HG02798 (cell line): ENCODE measurements around the gene TSR1.

ENCODE experiments used
- ATAC-seq: cut with Tn5 transposase; IDR thresholded peaks from one replicate; pipeline ENCODE4 v1.9.1; 2021; ENCODE audit warnings: mild to moderate bottlenecking; ENCODE audit not compliant: unreplicated experiment, poor library complexity

TSR1 gene

DNA sequence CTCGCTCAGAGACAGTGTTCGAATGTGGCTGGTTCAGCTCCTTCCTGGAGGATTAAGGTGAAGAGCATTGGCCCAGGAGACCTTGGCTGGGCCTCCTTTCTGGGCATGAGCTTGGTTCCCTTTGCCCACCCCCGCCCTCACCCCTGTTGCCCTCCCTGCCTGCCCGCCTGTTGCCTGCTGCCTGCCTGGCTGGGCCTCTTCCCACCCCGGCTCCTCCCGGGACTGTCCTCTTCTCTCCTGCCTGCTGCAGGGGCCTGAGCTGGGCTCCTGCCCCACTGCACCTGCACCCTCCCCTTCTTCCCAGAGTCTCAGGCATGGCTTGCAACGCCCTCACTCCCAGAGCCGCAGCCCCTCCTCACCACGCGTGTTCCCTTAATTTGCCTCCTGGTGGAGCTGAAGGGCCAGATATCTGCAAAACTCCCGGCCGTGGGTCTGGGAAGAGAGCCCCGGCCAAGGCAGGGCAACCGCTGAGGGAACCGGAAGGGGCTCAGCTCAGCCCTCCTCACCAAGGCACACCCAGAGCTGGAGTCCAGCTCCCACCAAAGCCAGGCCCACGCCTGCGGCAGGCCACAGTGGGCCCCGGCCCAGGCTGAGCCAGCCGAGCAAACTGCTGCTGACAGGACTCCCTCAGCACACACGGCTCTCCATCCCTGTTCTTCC is 33.4 kb upstream of the TSR1 start:
- ATAC-seq: no peak

DNA sequence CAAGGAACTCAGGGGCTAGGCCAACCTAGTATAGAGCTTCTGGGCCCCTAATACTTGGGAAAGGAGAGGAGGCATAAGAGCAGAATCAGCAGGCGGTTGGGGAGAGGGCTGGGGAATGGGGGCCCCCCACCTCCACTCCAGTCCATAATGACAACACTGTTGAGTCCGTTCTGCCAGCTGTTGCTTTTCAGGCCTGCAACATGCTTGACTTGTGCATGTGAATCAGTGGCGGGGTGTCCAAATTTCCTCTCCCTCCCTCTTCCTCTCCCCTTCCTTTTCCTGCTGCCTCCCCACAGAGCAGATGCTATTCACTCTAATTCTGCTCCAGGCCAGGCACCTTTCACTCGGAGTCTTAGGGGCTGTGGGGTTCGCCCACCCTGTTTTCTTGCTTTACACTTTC is 32.8 kb upstream of the TSR1 start:
- no peak for ATAC-seq

DNA sequence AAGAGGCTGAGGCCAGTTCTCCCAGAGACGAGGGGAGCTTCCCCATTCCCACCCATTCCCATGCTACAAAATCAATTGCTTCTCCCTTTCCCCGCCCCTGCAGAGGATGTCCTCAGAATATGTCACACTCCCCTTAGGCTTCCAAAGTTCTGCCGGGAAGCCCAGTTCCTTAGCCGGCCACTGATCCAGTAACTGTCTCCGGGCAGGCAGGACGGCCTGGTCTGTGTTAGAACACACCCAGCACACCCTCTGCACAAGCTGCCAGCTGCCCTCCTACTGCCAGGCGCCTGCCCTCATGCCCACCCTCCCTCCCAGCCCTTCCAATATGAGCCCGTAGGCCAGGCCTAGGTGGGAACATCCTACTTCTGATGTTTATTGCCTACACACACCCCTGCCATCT is 32.1 kb upstream of the TSR1 start:
- ATAC-seq: no peak

DNA sequence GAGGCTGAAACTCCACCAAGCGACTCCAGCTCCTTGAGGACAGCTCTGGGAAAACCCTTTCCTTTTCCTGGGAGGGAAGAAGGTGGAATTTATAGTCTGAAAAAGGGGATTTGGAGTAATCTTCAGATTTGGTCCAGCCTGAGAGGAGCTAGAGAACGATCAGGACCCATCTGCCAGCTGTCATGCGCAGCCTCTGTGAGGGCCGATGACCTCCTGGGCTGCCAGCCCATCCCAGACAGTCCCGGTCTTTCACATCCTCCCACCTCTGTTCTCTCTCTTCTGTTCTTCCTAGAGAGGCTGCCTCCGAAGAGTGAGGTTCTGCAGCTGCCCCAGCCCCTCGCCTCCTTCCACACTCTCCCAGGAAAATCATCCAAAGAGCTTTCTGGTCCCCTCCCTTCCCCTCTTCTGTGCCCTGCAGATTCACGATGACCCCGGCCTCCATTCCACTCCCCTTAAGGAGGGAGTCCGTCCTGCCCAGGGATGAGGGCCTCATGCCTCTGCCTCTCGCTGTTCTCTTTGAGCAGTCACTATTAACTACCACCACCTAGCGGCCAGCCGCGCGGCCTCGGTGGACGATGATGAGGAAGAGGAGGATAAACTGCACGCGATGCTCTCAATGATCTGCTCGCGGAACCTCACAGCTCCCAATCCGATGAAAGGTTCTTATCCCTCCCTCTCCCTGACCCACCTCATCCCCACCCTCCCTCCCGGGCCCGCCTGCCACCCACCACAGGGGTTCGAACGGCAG is 30.7 kb upstream of the TSR1 start:
- no peak for ATAC-seq

DNA sequence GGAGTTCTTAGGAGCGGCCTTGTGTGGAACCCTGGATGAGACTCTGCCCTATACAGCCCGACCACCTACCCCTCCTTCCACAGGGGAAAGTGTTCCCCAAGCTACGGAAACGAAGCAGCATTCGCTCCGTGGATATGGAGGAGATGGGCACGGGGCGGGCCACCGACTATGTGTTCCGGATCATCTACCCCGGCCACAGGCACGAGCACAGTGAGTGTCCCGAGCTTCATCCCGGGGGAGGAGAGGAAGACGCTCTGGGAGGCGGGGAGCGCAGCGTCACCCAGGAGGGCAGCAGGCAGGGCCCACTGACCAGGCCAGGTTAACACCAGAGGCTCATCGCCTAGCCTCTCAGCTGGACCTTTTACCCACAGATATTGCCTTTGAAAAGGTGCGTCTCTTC is 28.9 kb upstream of the TSR1 start:
- no peak for ATAC-seq

DNA sequence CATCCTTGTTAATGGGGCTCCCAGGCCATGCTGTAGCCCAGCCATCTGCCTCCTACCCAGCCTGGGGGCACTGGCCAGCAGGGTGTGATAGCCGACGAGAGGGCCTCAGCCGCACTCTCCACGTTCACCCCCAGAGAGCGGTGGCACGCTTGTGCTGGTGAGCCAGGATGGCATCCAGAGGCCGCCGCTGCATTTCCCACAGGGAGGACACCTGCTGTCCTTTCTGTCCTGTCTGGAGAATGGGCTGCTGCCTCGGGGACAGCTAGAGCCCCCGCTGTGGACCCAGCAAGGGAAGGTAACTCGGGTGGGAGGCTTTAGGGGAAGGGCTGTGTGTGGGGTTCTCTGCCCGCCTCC is 28.5 kb upstream of the TSR1 start:
- no peak for ATAC-seq

DNA sequence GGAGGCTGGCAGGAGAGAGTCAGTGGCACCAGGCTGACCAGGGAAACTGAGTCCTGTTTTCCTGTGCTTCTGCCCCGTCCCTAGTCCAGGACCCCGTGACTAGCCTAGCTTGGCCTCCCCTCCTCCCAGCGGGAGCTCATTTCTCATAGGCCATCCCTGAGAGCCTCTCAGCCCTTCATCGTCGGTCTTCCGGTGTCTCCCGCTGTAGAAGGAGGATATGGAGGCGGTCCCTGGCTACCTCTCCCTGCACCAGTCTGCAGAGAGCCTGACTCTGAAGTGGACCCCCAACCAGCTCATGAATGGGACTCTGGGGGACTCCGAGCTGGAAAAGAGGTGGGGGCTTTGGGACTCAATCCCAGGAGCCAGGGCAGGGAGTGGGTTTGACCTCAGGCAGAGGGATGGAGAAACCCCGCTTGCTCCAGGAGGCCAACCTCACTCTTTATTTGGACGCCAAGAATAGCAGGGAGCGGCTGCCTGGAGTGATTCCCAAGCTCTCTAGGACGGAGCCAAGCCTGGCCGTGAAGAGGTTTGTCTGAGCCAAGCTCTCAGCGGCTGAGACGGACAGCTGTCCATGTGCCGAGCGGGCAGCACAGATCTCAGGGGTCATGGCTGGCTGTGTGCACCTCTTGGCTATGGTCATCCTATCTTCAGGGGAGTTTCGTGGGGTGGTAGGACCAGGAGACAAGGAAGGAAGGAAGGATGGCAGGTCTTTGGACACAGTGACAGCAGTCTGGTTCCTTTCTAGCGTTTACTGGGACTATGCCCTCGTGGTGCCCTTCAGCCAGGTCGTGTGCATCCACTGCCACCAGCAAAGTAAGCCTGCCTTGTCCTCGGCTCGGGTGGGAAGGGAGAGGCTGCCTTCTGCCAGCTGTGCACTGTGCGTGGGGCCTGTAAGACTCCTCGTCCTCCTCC is 27.9 kb upstream of the TSR1 start:
- no peak for ATAC-seq

DNA sequence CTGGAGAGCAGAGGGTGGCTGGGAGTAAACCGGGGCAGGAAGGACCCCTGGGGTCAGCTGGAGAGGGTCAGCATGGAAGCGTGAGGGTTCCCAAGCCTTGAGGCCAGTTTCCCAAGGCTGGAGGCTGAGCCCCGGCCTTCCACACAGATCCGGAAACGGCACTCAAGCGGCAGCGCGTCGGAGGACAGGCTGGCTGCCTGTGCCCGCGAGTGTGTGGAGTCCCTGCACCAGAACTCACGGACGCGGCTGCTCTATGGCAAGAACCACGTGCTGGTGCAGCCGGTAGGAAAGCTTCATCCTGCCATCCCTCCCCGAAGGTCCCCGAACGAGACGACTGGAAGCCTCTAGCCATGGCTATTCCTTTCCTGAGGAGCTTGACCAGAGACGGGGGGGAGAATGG is 27.1 kb upstream of the TSR1 start:
- no peak for ATAC-seq

DNA sequence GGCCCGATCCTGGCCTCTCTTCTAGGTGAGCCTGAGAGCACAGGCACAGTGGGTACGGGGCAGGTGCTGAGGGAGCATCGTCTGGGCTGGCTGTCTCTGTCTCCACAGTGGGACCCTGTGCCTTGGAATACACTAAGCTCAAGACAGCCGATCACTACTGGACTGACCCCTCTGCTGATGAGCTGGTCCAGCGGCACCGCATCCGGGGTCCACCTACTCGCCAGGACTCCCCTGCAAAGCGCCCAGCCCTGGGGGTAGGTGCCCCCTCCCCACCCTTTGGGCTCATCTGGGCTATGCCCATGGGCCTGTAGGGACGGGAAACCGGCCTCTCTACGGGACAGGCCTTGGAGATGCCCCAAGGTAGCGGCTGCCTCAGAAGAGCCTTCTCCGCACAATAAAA is 26.6 kb upstream of the TSR1 start:
- no peak for ATAC-seq

DNA sequence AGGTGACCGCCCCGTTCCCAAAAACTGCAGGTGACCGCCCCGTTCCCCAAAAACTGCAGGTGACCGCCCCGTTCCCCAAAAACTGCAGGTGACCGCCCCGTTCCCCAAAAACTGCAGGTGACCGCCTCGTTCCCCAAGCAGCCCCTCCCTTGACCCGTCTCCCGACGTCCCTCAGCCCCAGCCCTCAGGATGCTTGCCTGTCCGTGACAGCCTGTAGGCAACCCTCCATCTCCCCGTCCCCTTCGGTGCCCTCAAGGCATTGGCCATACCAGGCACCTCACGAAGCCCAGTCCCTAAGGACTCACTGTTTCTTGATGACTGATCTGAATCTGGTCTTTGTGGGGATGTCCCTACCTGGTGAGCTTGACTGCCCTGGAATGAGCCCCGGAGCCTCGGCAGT is 26.2 kb upstream of the TSR1 start:
- ATAC-seq: no peak

DNA sequence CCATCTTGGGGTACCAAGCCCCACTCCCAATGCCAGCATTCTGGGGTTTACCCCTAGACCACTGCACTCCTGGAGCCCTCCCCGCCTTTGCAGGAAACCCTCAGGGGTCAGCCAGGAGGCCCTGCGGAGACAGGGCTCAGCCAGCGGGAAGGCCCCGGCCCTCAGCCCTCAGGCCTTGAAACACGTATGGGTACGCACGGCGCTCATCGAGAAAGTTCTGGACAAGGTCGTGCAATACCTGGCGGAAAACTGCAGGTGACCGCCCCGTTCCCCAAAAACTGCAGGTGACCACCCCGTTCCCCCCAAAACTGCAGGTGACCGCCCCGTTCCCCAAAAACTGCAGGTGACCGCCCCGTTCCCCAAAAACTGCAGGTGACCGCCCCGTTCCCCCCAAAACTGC is 25.8 kb upstream of the TSR1 start:
- ATAC-seq: no peak

DNA sequence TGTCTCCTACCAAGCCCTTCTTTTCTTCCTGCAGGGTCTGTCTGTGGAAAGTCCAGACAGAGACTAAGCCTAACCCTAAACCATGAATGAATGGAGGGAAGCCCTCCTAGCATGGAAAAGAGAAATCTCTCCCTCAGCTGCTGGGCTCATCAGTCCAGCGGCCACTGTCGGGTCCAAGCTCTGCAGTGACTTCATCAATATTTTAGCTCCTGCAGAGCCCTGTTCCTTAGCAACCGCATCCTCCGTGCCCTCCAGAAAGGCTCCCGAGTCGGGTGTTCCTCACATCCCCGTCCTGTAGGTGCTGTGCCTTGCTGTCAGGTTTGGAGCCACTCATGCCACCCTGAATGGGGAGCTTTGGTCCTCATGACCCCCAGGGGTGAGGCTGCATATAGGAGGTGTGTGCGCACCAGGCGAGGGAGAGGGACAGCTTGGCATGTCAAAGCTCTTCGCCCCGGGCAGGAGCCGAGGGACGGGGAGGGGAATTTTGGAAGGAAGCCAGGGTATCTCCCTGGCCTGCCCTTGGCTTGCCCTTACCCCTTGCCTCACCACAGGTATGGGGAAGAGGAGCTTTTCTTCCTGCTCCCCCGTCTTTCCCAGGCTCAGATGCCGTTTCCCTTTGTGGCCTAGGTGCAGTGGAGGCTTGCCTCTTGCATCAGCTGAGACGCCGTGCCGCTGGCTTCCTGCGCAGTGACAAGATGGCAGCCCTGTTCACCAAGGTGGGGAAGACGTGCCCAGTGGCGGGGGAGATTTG is 24.9 kb upstream of the TSR1 start:
- ATAC-seq: no peak

DNA sequence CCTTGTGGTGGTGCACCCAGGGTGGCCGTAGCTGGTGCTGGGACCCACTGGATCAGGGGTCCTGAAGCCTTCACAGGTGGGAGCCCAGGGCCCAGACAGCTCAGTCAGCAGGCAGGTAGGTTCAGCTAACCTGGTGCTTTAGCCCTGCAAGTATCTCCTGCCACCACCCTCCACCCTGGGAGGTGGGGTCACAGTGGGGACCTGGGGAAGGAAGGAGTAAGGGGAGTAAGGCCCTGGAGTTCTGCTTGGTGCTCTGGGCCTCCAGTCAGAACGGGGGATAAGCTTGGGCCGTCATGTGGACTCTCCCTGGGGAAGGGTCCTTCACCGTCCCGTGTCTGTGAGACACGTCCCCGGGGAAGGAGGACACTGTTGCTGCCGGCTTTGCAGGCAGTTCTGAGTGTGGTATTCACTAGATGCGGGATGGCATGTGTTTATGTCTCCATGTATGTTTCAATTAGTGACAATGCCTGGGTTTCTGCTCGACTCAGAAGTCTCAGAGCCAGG is 21.7 kb upstream of the TSR1 start:
- no peak for ATAC-seq

DNA sequence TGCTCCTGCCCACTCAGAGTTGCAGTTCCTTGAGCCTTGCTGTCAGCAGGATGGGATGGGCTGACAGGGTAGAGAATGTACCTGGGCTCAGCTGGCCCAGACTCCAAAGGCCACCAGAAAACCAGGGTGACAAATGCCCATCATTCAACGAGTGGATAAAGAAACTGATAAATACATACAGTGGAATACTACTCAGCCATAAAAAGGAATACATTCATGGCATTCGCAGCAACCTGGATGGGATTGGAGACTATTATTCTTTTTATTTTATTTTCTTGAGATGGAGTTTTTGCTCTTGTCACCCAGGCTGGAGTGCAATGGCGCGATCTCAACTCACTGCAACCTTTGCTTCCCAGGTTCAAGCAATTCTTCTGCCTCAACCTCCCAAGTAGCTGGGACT is 21.0 kb upstream of the TSR1 start:
- no peak for ATAC-seq

DNA sequence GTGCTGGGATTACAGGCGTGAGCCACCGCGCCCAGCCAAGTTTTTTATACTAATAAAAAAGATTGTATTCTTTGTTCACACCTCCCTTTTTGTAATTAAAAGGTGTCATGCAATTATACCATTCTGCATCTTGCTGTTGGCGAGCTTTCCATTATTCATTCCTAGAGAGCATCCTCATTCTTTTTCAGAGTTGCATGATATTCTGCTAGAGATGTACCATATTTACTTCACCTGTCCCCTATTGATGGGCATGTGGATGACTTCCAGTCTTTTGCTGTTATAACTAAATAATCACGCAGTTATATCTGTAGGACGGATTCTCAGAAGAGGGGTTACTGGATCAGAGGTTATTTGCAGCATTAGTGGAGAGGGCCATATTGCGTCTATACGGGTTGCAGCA is 18.1 kb upstream of the TSR1 start:
- no peak for ATAC-seq

DNA sequence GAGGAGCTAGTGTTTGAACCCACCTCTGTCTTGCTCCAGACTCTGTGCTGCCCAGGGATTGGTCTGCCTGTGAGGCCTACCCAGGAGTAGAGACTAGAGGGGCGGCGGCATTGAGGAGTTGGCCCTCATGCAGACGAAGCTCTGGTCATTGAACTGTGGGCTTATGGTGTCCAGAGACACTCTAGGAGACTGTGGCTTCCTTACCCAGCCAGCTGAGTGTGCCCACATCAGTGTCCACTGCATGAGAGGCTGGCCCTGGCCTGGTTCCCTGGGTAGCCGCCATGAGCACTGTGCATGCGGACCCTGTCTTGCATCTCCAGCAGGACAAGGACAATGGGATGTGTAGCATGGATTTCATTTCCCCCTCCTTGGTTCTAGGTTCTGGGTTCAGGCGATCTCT is 15.0 kb upstream of the TSR1 start:
- ATAC-seq: no peak

DNA sequence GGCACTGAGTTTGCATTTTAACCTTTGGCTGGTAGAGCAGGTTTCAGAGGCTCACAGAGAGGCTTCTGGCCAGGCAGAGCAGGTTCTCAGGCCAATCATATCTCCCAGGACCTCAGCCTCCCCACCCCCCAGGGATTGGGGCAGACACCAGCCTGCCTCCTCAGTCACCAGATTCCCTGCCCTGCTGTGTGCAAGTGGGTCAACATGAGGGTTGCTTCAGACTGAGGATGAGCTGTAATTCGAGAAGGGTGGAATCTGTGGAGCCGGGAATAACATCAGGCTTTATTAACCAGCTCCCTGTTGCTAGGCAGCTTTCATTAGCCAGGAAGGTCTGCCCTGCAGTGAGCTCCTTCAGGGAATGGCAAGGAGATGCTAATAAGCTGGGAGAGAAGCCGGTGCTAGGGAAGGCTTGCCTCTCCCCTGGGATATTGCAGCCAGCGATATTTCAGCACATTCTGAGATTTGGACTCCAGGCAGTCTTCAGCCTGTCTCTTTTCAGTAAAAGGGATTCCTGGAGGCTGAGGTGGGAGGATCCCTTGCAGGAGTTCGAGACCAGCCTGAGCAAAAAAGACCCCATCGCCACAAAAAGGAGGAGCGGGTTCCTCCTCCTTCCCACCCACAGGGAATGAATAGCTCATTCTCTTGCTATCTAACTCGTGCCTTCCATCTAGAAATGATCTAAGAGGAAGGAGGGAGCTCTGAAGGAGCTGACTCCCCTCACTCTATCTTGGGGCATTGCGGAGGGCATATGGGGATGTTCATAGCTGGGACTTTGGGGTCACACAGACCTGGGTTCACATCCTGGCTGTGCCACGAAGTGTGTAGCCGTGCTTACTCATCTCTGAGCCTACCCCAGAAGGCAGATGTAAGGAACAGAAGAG is 11.8 kb upstream of the TSR1 start:
- no peak for ATAC-seq

DNA sequence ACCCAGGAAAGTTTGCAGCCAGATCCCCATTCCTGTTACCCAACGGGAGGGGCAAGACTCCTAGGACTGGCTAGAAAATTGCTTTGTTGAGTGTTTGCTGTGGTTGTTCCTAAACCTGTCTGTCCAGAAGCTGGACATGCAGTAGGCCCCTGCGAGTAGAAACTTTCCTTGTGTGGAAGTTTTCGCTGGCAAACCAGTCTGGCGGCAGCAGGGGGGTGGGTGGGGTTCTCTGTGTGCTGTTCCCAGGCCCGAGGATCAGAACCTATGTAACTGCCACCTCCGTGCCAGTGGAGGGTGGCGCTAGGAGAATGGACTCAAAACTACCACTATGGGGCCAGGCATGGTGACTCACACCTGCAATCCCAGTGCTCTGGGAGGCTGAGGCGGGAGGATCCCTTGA is 10.2 kb upstream of the TSR1 start:
- no peak for ATAC-seq

DNA sequence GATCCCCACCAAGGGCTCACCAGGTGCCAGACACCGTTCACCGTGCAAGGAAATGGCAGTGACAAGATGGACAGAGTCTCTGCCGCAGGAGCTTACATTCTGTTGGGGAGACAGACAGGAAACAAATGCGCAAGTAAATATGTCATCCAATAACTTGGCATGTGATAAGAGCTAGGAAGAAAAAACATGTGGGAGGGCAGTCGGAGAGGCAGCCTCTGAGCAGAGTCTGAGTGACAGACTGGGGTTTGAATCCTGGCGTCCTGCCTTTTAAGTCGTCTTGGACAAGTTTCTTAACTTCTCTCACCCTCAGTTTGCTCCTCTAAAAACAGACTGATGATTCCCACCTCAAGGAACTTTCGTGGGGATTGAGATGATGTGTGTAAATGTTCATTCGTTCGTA is 8.3 kb upstream of the TSR1 start:
- no peak for ATAC-seq

DNA sequence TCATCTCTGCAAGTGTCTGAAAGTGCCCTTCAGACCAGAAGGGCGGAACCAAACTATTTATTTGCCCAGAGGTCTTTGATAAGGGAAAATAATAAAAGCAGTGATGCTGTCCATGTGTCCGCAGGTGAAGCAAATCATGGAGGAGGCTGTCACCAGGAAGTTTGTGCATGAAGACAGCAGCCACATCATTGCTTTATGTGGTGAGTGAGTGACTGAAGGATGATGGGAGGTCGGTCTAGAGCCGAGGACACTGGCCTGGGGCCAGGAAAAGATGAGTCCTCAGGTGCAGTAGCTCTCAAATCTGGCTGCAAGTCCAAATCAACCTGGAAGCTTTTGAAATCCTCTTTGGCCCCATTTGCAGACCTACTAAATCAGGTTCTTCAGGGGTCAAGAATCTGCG is 7.2 kb upstream of the TSR1 start:
- no peak for ATAC-seq
